Thymus (tissue), 11 donors: ENCODE data around the gene CALCR. TPM values are rescaled to one million over a fixed set of nuclear protein-coding genes. Genes with fewer than 3 reads are reported as not detected.

Source experiments
- DNase-seq, 9 donors: peaks; one replicate each; pipeline ENCODE4 v3.0.0-alpha.2; 2013; ENCODE audit warnings: low spot score in 9 of 9, low read depth in 6 of 9, missing footprints in 1 of 9
- H3K27ac ChIP-seq, 2 donors: one replicate each; pipeline ENCODE4 v1.5.1; 2013; ENCODE audit warnings: control low read depth in 1 of 2, low read depth in 1 of 2, low read length in 1 of 2, mild to moderate bottlenecking in 1 of 2, moderate library complexity in 1 of 2
- H3K27me3 ChIP-seq, 2 donors: one replicate each; pipeline ENCODE4 v1.5.1; 2013; ENCODE audit warnings: low read length in 1 of 2; ENCODE audit not compliant: control insufficient read depth in 2 of 2, insufficient read depth in 1 of 2
- H3K36me3 ChIP-seq, 2 donors: one replicate each; pipeline ENCODE4 v1.5.1; 2013; ENCODE audit warnings: low read length in 1 of 2, mild to moderate bottlenecking in 1 of 2, moderate library complexity in 1 of 2; ENCODE audit not compliant: control insufficient read depth in 2 of 2, insufficient read depth in 2 of 2
- H3K4me1 ChIP-seq, 2 donors: one replicate each; pipeline ENCODE4 v1.5.1; 2013; ENCODE audit warnings: low read length in 2 of 2; ENCODE audit not compliant: control insufficient read depth in 2 of 2, insufficient read depth in 2 of 2
- H3K4me3 ChIP-seq, 2 donors: one replicate each; pipeline ENCODE4 v1.5.1; 2013; ENCODE audit warnings: low read length in 2 of 2, control low read depth in 1 of 2, mild to moderate bottlenecking in 1 of 2
- H3K9me3 ChIP-seq, 2 donors: one replicate each; pipeline ENCODE4 v1.5.1; 2013; ENCODE audit warnings: low read length in 1 of 2, mild to moderate bottlenecking in 1 of 2; ENCODE audit not compliant: control insufficient read depth in 2 of 2, insufficient read depth in 1 of 2
- WGBS: extraction: QIAGEN DNeasy Blood & Tissue Kit; methylation state at CpG from one replicate; pipeline ENCODE4 v1.1.7; 2013; 5-methylcytosine and 5-hydroxymethylcytosine counted together
- polyA plus RNA-seq: library from polyadenylated mRNA; stranded (reverse); fragments of 200-250 nt; gene quantifications from one replicate; pipeline ENCODE4 v1.2.3, GENCODE V29; 2013
- total RNA-seq: library from RNA; stranded (reverse); fragments of 120-200 nt; gene quantifications from one replicate; pipeline ENCODE4 v1.2.4, GENCODE V29; 2013
- donor health status: healthy.

Gene CALCR
- total and polyA plus RNA-seq, 2 donors = 0.05 to 0.07 TPM

DNA sequence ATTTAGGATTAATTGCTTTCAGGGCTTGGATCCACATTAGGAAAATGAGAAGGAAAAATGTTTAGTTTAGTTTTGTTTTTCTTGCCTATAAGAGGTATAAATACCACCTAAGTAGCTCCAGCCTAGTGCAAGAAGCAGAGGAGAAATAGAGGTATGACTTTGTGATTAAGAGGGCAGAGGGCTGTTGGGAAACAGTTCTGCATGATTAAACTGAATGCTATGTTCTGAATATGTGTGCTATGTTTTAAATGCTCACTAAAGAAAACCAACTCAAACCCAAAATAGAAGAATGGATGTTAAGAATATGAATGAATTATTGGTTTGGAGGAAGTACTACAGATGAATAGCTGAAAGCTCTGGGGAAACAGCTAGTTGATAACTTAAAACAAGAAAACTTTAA is 7.6 kb downstream of the CALCR start:
- DNase-seq = no peak
- no peaks in the 10 kb centered on the region for H3K4me1 ChIP-seq
- no peak overlapping the region for H3K4me3 ChIP-seq
- no peaks in the 10 kb centered on the region for H3K27me3 ChIP-seq
- no peaks in the 10 kb centered on the region for H3K9me3 ChIP-seq
- H3K27ac ChIP-seq = no peak overlapping the region
- no peaks in the 10 kb centered on the region for H3K36me3 ChIP-seq

DNA sequence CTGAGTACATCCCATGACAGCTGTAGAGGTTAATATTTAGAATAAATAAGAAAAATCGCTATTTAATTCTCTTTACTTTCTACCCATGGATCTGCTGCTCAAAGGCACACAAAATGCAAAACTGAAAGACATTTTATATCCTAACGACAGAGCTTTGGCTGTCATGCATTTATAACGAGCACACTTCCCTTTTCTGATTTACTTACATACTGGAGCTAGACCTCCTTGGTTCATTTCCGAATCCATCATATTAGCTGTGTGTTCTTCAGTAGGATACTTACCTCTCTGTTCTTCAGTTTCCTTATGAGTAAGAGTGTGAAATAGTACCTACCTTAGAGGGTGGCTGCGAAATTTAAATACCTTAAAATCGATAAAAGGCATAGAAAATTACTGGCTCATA is 10.9 kb downstream of the CALCR start:
- WGBS = 52% methylated on average over 6 of the region's 6 CpGs
- no peaks in the 10 kb centered on the region for H3K36me3 ChIP-seq
- H3K4me3 ChIP-seq = no peak overlapping the region
- no peaks in the 10 kb centered on the region for H3K4me1 ChIP-seq
- DNase-seq = no peak
- H3K27me3 ChIP-seq = no peaks in the 10 kb centered on the region
- H3K9me3 ChIP-seq = no peaks in the 10 kb centered on the region
- H3K27ac ChIP-seq = no peak overlapping the region

DNA sequence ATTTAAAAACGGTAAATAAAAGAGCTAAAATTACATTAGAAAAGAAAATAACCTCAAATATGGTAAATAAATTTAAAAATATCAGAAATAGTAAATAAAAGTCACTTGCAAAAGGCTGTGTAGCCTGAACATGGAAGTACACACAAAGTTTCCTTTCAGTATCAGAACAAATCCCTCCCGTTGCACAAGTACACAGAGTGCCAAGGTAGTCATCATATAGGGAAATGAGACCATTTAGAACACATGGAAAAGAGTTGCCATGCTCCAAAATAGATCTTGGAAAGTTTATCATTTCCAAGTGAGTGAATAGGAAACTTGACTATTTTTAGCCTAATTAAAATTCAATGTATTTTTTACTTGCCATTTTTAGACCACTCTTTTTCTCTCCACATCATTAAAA is 11.6 kb downstream of the CALCR start:
- H3K4me3 ChIP-seq = no peak overlapping the region
- no peaks in the 10 kb centered on the region for H3K36me3 ChIP-seq
- no peaks in the 10 kb centered on the region for H3K4me1 ChIP-seq
- H3K27ac ChIP-seq = no peak overlapping the region
- H3K27me3 ChIP-seq = no peaks in the 10 kb centered on the region
- 91% methylated on average over 2 of the region's 2 CpGs for WGBS
- no peak for DNase-seq
- no peaks in the 10 kb centered on the region for H3K9me3 ChIP-seq

DNA sequence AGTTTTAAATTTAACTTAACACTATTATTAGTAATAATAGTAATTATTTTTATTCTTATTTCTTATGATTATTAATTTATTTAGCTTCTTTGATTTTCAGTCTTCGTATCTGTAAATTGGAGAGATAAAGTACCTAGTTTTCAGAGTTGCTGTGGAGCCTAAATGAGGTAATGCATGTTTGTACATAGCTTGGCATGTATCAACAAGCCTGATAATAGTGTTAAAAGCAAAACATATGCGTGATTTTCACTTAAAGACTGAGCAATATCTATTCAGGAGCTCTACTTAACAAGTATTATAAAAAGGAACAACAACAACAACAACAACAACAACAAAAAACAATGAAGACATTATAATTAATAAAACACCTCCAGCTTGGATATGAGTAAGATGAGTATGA is 12.4 kb downstream of the CALCR start:
- H3K36me3 ChIP-seq = no peaks in the 10 kb centered on the region
- no peak overlapping the region for H3K4me3 ChIP-seq
- WGBS = 89% methylated on average over 2 of the region's 2 CpGs
- no peaks in the 10 kb centered on the region for H3K27me3 ChIP-seq
- no peak overlapping the region for H3K27ac ChIP-seq
- DNase-seq = no peak
- H3K9me3 ChIP-seq = no peaks in the 10 kb centered on the region
- no peaks in the 10 kb centered on the region for H3K4me1 ChIP-seq

DNA sequence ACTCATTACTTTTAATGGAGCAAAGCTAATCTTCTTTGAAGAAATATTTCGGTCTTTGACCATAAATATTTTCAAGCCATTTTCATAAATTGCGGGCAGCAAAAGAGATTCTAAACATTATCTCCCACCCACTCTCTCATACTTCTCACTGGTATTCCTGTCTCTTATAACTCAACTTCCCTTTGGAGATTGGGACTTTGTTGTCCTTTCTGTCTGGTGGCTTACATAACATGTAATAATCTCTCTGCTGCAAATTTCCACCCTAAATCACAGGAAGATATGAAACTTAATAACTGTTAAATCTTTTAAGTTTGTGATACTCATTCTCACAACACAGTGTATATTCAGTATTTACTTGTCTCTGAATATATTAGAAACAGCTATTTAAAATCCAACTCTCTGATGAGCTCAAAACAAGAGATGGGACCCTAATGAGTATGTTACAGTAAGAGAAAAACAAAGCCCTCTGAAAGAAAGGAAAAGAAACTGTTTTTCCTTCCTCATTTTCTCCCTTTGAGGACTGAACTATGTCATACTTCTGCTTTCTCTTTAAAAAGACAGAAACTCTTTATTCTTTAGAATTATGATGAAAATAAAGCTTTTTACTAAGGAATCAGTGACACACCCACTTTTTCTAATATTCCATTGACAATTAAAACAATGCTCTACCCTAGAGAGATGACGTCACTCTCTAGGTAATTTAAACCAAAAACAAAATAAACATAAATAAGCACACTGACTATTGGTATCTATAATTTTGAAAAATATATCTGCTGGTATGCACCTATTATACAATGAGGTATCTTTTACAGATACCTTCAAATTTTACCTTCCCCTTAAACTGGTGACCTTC is 14.7 kb downstream of the CALCR start:
- H3K4me1 ChIP-seq = no peaks in the 10 kb centered on the region
- H3K36me3 ChIP-seq = no peaks in the 10 kb centered on the region
- 75% methylated on average over 3 of the region's 3 CpGs for WGBS
- peak overlapping the region in 1 of 2 donors; percentile 12 for H3K27ac ChIP-seq
- H3K27me3 ChIP-seq = no peaks in the 10 kb centered on the region
- H3K4me3 ChIP-seq = no peak overlapping the region
- DNase-seq = no peak
- H3K9me3 ChIP-seq = no peaks in the 10 kb centered on the region

DNA sequence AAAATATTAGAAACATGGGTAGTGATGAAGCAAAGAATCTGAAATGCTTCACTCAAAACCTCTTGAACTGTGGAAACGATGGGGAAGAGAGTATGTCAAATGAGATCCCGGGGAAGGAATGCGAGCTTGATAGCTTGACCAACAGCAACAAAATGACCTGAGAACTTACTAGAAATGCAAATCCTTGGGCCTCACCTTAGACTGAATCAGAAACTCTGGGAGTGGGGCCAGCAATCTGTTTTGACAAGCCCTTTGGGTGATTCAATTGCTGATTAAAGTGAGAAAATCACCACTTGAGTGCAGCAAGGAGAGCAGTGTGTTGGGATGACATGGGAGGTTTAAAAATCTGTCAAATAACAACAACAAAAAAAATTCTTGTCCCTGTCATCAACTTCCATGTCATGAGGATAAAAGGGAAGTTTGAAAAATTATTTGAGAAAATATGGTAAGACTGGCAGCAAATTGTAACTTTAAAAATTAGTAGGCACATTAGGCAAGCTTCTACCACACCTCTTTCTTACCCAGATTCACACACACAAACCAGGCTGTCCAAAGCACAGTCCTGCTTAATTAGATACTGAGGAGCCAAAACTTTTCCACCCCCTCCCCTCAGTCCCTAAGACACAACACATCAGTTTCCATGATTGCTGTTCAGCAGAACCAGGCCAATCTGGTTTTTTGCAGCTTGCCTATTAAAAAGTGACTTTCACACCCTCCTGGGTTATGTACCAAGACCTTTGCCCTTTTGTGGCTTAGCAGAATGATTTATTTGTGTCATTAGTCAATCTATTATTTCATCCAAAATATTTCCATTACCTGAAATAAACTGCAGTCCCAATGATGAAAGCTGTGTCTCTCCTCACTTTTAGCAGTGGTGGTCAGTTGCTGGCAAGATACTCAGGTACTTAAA is 15.6 kb downstream of the CALCR start:
- Histone ChIP-seq H3K4me1 (no peaks in the 10 kb centered on the region), H3K36me3 (no peaks in the 10 kb centered on the region), H3K4me3 (no peak overlapping the region), H3K27me3 (no peaks in the 10 kb centered on the region), H3K27ac (no peak overlapping the region), H3K9me3 (no peaks in the 10 kb centered on the region)
- WGBS = 89% methylated on average over 3 of the region's 3 CpGs
- no peak for DNase-seq

DNA sequence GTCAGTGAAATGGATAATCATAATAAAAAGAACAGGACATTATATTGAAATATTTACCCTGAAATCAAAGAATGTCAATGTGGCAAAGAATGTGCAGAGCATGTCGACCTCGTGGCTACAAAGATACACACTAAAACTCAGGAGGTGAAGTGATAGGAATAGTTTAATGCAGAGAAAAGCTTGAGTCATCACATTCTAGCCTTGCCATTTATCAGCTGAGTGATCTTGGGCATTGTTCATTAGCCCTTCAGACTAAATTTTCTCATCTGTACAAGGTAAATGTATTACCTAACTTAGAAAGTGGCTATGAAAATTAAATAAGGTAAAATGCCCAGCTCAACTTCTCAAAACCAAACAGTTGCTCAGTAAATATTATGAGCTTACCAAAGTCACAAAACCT is 22.6 kb downstream of the CALCR start:
- Histone ChIP-seq H3K9me3 (no peaks in the 10 kb centered on the region), H3K4me3 (no peak overlapping the region), H3K27me3 (no peaks in the 10 kb centered on the region), H3K27ac (no peak overlapping the region), H3K4me1 (no peaks in the 10 kb centered on the region), H3K36me3 (no peaks in the 10 kb centered on the region)
- DNase-seq = no peak
- WGBS = 92% methylated on average over 2 of the region's 2 CpGs

DNA sequence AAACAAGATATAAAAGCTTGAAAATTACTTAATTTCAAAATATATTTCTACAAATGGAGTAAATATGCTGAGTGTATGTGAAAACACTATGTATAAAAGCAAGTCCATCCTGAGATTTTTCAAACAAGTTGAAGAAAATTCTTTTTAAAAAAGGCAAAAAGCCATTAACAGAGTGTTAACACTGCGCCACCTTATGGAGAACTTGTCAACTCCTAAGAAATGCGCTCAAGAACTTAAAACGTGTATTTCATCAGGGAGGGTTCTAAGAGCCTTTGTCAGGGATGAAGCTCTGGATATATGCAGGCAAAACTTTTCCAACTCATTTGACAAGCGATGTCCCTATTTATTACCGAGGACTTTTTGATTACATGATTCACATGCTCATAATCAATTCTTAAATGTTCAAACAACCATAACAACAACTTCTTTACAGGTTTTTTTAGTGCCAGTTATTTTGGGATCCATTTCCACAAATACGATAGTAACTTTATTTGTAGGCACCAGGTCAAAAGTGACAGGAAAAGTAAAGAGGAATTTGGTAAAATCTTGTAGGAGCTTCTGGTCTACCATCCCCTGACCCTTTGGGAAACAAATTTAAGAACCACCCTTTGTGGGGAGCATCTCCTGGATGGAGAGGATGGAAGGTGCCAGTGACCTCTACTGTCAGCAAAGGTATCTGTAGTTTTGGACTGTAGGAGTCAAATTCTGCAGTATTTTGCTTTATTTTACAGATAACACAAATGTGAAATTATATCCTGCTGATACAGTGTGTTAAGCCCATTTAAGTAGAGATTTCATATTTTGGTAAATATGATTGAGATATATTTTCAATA is 23.2 kb downstream of the CALCR start:
- Histone ChIP-seq H3K27me3 (no peaks in the 10 kb centered on the region), H3K9me3 (no peaks in the 10 kb centered on the region), H3K4me3 (no peak overlapping the region), H3K4me1 (no peaks in the 10 kb centered on the region), H3K27ac (no peak overlapping the region), H3K36me3 (no peaks in the 10 kb centered on the region)
- WGBS = 32% methylated on average over 6 of the region's 6 CpGs
- peak in 6 of 9 donors; percentile 1 to 37 (median 11) for DNase-seq
